Rectal smooth muscle tissue (tissue), 1 donor: ENCODE results near the gene TMEM273.

Experiments
- H3K27ac ChIP-seq: one replicate; pipeline ENCODE4 v1.7.0; 2013; ENCODE audit warnings: low read depth, low read length, inconsistent platforms
- H3K27me3 ChIP-seq: one replicate; pipeline ENCODE4 v1.7.0; 2013; ENCODE audit warnings: low read length; ENCODE audit not compliant: control insufficient read depth, insufficient read depth
- H3K36me3 ChIP-seq: one replicate; pipeline ENCODE4 v1.7.0; 2013; ENCODE audit warnings: low read length; ENCODE audit not compliant: control insufficient read depth, insufficient read depth
- H3K4me1 ChIP-seq: one replicate; pipeline ENCODE4 v1.7.0; 2013; ENCODE audit warnings: low read length; ENCODE audit not compliant: control insufficient read depth, insufficient read depth
- H3K4me3 ChIP-seq: one replicate; pipeline ENCODE4 v1.7.0; 2013; ENCODE audit warnings: low read length
- H3K9ac ChIP-seq: one replicate; pipeline ENCODE4 v1.7.0; 2013; ENCODE audit warnings: low read length

TMEM273 gene, protein sequence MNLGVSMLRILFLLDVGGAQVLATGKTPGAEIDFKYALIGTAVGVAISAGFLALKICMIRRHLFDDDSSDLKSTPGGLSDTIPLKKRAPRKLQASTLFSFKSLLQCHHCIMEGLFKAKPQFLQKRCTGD

DNA sequence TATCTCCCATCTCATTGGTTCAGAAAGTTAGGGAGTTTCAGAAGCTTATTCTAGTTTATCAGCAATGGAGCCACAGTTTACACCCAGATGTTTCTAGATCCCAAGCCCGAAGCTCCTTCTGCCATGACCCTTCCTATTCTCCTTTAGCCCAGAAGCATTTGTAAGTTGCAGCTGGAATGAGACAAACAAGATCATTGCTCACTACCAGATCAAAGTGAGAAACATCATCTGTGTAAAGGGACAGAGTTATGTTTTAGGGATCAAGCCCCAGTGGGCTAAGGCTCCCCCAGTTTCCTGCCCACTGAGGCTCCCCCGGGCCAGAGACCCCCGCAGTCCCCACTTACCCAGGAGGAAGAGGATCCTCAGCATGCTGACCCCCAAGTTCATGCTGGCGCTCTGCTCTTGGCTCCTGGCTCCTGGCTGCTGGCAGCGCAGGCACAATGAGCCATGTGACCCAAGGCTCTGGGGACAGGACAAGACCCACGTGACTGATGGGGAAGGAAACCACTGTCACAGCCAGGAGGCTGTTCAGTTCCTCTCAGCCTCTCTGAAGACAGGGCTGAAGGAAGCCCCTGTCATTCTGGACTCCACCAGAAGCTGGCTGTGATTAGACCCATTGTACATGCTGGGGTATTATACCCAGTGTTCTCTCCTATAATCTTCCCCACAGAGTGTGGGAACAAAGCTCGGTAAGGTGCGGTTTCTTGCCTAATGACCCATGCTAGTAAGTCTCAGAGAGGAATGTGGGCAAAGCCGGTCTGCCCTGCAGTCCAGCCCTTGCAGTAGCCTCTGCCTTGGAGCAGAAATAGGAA, at the start of gene TMEM273:
Gene TMEM273, minus strand, starts transcription at position 442 of the 812 bp plus-strand sequence. Its CDS starts 55 bp downstream, at position 387.
- Histone ChIP-seq H3K4me3 (peak within 1 kb of the TSS; percentile 51), H3K27me3 (no peaks in the 10 kb centered on the region), H3K36me3 (no peaks in the 10 kb centered on the region), H3K27ac (no peak within 1 kb of the TSS), H3K4me1 (no peaks in the 10 kb centered on the region), H3K9ac (peak within 1 kb of the TSS; percentile 10)

DNA sequence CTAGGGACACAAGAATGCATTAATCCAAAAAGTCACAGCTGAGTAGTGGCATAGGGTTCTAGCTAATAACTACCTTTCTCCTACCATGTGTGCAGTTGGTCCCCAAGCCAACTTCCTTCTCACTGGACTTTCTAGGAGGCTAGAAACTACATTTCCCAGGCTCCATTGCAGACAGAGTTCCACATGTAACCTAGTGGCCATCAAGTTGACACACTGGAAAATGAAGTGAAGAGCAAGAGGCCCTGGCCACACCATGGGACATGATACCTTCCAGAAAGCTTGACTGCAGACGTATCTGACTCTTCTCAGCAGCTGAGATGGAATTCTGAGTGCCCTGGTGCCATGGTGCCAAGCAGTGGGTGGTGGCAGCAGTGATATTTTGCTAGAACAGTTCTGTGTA, 49.8 kb upstream of the TMEM273 start:
- Histone ChIP-seq H3K36me3 (no peaks in the 10 kb centered on the region), H3K4me3 (no peak overlapping the region), H3K9ac (no peak overlapping the region), H3K4me1 (no peaks in the 10 kb centered on the region), H3K27me3 (no peaks in the 10 kb centered on the region), H3K27ac (no peak overlapping the region)

DNA sequence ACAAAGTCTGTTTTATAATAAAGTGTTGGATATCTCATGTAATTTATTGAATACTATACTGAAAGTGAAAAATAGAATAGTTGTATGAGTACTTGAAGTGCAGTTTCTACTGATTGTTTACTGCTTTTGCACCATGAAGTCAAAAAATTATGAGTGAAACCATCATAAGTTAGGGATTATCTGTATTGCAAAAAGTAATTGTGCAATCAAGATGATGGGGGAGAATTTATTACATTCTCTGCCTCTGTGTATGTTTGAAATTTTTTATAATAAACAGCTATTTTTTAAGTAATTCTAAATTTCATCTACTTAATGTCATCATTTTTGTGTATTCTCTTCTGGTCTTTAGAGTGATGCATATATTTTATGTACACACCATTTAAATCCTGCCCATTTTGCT, 47.2 kb upstream of the TMEM273 start:
- Histone ChIP-seq H3K27me3 (no peaks in the 10 kb centered on the region), H3K4me1 (no peaks in the 10 kb centered on the region), H3K27ac (no peak overlapping the region), H3K4me3 (no peak overlapping the region), H3K36me3 (no peaks in the 10 kb centered on the region), H3K9ac (no peak overlapping the region)

DNA sequence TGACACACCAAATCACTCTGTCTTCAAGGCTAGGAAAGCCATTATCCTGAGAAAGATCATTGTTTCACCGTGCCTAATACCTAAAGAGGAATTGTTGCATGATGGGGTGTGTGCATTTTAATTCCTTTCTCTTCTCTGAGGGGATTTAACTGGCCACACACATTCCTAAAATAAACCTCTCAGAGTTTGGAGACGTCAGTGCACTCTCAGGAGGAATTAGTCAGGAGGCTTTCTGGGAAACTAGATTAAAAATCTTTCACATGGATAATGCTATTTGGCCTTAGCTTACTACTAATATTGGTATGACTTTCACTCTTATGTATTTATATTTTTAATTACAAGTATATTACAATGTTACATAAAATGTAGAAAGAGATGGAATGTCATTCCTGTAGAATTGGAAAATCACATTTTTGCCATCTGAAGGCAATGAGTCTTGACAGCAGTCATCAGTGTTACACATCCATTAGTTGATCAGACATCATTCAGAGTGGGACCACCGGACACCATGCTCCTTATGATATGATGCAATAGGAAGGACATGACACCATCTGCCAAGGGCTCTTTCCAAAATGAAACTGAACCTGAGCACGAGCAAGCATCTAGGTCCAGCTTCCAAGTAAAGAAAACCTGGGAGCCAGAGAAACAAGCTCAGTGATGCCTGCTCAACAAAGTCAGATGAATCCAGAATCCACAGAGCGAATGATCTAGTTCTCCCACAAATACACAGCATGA, 43.1 kb upstream of the TMEM273 start:
- H3K27me3 ChIP-seq = no peaks in the 10 kb centered on the region
- no peaks in the 10 kb centered on the region for H3K4me1 ChIP-seq
- H3K4me3 ChIP-seq = no peak overlapping the region
- H3K9ac ChIP-seq = no peak overlapping the region
- no peak overlapping the region for H3K27ac ChIP-seq
- no peaks in the 10 kb centered on the region for H3K36me3 ChIP-seq

DNA sequence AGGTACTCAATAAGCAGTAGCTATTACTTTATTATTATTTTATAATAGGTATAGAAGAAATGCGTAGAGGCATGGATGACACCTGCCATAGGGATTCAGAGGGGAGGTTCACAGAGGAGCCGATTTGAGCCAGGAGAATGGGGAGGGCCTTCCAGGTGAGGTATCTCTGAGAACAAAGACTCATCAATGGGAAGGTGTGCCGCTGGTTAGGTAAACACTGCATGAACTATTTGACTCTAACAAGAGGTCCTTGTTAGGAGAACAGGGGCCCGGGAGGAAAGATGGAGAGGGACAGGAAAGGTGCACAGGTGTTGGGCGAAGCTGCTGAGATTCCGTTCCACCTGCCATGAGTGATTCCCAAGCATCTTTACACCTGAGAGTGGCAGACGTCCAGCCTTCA, 41.8 kb upstream of the TMEM273 start:
- Histone ChIP-seq H3K36me3 (no peaks in the 10 kb centered on the region), H3K4me1 (no peaks in the 10 kb centered on the region), H3K4me3 (no peak overlapping the region), H3K9ac (no peak overlapping the region), H3K27me3 (no peaks in the 10 kb centered on the region), H3K27ac (no peak overlapping the region)

DNA sequence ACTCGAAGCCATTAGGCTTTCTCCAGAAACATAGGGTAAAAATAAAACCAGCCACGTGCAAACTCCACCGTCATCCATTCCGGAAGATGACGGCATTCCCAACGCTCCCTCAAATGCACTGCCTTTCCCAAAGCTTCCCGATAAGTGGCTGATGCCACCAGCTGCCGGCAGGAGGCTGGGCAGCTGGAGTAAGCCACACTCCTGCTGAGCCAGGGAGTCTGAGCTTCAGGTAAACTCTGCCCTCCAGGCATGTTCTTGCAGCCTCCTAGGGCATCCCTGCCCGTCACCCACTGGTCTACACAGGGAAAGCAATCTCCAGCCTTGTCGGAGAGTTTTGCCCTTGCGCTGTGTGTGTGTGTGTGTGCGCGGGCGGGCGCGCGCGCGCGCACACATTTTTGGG, 40.5 kb upstream of the TMEM273 start:
- no peaks in the 10 kb centered on the region for H3K36me3 ChIP-seq
- no peak overlapping the region for H3K27ac ChIP-seq
- no peak overlapping the region for H3K4me3 ChIP-seq
- H3K27me3 ChIP-seq = no peaks in the 10 kb centered on the region
- H3K4me1 ChIP-seq = no peaks in the 10 kb centered on the region
- H3K9ac ChIP-seq = no peak overlapping the region

DNA sequence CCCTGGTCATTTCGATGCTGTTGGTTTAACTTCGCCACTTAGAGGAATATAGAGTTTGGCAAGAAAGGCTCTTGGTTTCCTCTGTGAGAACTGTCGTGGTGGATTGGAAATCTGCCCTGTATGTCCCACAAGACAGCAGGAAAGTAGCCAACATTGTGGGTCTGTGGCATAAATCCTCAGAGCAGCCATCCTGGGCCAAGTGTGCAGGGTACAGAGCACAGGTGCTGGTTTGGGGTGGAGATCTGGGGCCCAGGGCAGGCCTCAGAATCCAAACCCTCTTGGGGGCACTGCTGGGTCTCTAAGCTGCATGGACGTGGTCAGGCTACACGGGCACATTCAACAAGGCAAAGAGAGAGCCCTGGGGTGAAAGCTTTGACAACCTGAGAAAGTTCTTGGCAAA, 39.2 kb upstream of the TMEM273 start:
- Histone ChIP-seq H3K4me3 (no peak overlapping the region), H3K4me1 (no peaks in the 10 kb centered on the region), H3K27ac (no peak overlapping the region), H3K27me3 (no peaks in the 10 kb centered on the region), H3K36me3 (no peaks in the 10 kb centered on the region), H3K9ac (no peak overlapping the region)

DNA sequence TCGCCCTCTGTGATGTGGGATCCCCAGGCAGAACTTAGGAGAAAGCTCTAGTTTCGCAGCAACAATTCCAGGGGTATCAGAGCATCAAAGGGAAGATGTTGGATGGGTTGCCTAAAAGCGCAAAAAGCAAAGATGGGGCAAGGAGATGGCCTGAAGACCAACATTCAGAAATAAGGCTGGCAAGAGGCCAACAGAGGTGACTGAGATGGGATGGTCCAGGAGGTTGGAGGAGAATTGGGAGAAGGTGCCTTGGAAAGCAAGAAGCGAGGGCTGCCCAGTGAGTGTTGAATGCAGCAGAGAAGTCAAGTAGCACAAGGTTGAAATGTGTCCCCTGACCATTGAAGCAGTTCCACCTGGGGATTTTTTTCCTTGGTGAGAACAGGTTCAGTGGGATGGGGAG, 38.4 kb upstream of the TMEM273 start:
- H3K27ac ChIP-seq = no peak overlapping the region
- no peaks in the 10 kb centered on the region for H3K27me3 ChIP-seq
- H3K4me3 ChIP-seq = no peak overlapping the region
- no peak overlapping the region for H3K9ac ChIP-seq
- no peaks in the 10 kb centered on the region for H3K36me3 ChIP-seq
- H3K4me1 ChIP-seq = no peaks in the 10 kb centered on the region

DNA sequence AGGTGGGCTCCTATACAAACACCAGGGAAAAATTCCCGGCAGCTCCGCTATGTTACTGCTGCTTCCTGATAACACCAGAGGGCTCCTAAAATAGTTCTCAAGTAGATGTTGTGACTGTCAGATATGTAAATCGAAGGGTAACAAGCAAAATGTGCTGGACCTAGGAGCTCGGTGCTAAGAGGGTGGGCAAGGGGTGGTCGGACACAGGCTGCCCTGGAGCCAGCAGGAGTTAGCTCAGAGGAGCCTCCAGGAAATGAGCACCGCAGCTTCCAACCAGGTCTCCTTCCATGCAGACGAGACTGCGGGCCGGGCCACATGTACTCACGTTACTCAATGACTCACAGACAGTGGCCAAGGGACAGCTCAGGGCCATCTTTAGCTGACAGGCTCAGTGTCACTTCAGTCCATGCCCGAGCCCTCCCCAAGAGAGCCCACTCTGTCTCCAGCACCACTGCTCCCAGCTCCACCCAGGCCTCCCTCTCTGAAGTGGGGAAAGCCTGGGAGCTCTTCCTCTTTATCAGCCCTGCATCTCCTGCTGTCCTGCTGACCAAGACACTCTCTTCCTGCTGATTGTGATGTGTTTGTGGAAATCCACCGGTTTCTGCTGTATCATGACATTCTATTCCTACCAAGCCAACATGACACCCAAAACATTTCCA, 37.2 kb upstream of the TMEM273 start:
- H3K27ac ChIP-seq = no peak overlapping the region
- H3K4me3 ChIP-seq = no peak overlapping the region
- no peak overlapping the region for H3K9ac ChIP-seq
- H3K4me1 ChIP-seq = no peaks in the 10 kb centered on the region
- no peaks in the 10 kb centered on the region for H3K36me3 ChIP-seq
- no peaks in the 10 kb centered on the region for H3K27me3 ChIP-seq

DNA sequence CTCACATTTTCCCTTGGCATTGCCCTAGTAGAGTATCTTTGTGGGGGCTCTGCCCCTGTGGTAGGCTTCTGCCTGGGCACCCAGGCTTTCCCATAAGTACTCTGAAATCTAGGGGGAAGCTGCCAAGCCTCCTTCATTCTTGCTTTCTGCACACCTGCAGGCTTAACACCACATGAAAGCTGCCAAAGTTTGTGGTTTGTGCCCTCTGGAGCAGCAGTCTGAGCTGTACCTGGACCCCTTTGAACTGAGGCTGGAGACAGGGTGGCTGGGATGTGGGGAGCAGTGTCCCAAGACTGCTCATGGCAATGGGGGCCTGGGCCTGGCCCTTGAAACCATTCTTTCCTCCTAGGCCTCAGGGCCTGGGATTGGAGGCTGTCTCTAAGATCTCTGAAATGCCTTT, 35.0 kb upstream of the TMEM273 start:
- no peaks in the 10 kb centered on the region for H3K36me3 ChIP-seq
- no peak overlapping the region for H3K27ac ChIP-seq
- no peaks in the 10 kb centered on the region for H3K27me3 ChIP-seq
- no peaks in the 10 kb centered on the region for H3K4me1 ChIP-seq
- H3K4me3 ChIP-seq = no peak overlapping the region
- H3K9ac ChIP-seq = no peak overlapping the region

DNA sequence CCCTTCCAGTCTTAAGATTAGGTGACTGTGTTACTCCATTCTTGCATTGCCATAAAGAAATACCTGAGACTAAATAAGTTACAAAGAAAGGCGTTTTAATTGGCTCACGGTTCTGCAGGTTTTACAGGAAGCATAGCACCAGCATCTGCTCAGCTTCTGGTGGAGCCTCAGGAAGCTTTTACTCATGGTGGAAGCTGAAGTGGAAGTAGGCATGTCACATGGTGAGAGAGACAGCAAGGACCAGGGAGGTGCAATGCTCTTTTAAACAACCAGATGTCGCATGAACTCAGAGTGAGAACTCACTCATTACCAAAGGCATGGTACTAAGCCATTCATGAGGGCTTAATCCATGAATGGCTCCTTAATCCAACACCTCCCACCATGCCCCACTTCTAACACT, 34.0 kb upstream of the TMEM273 start:
- Histone ChIP-seq H3K4me3 (no peak overlapping the region), H3K27ac (no peak overlapping the region), H3K36me3 (no peaks in the 10 kb centered on the region), H3K9ac (no peak overlapping the region), H3K27me3 (no peaks in the 10 kb centered on the region), H3K4me1 (no peaks in the 10 kb centered on the region)

DNA sequence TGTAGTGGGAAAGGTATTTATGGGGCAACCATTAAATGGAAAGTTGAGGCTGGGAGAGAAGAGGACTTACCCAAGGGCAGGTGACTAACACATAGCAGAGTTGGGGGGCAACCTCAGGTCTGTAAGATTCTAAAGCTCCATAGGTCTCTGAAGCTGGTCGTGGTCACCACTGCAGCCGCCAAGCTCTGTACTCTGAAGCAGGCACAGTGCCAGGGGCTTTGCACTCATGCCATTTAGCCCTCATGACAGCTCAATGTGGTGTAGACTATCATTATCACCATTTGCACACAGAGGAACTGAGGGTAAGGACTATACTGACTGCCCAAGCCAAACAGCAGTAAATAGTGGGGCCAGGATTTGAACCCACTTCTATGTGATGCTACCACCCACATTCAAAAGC, 32.5 kb upstream of the TMEM273 start:
- Histone ChIP-seq H3K27ac (no peak overlapping the region), H3K4me3 (no peak overlapping the region), H3K36me3 (no peaks in the 10 kb centered on the region), H3K27me3 (no peaks in the 10 kb centered on the region), H3K4me1 (no peaks in the 10 kb centered on the region), H3K9ac (no peak overlapping the region)
